ENCODE results near the gene ARL13A. TPM values are rescaled to one million over a fixed set of nuclear protein-coding genes. Genes with fewer than 3 reads are reported as not detected.

Gene ARL13A
- polyA plus RNA-seq, 1 experiment = not detected

GRCh38 chrX:100948557-100948956 lies 21.0 kb upstream of the ARL13A start:
- ChIA-PET CTCF (no interaction called here), POLR2A (no interaction called here)
- no peaks in the 10 kb centered on the region for H3K36me3 ChIP-seq (ENCODE audit: control insufficient read depth, insufficient read depth, low read length)
- H3K27me3 ChIP-seq (ENCODE audit: control insufficient read depth, insufficient read depth, low read length) = no peaks in the 10 kb centered on the region
- TF ChIP-seq CTCF (IDR thresholded peaks at IDR 0.05; ENCODE audit: insufficient read depth, low read depth, low read length) = no peak
- no peak overlapping the region for H3K4me3 ChIP-seq (ENCODE audit: low read depth, low read length)
- DNase-seq (ENCODE audit: low read depth) = no peak

- POLR2A ChIA-PET = no interaction called here
- TF ChIP-seq CTCF (IDR thresholded peaks at IDR 0.05; ENCODE audit: insufficient read depth, low read depth, low read length) = no peak
Measured at GRCh38 chrX:100962811-100963210, 6.7 kb upstream of the ARL13A start.

GRCh38 chrX:100964362-100964761 lies 5.1 kb upstream of the ARL13A start:
- Histone ChIP-seq H3K4me3 (ENCODE audit: low read depth, low read length) (no peak overlapping the region), H3K27me3 (ENCODE audit: control insufficient read depth, insufficient read depth, low read length) (no peaks in the 10 kb centered on the region), H3K36me3 (ENCODE audit: control insufficient read depth, insufficient read depth, low read length) (no peaks in the 10 kb centered on the region)
- CTCF ChIA-PET = interaction anchor here (0.8 kb wide), 1 partner anchor 42 kb away, joined by 3 read pairs; no protein-coding TSS in a partner anchor
- DNase-seq (ENCODE audit: low read depth) = no peak
- POLR2A ChIA-PET = no interaction called here
- no peak for TF ChIP-seq CTCF (IDR thresholded peaks at IDR 0.05; ENCODE audit: insufficient read depth, low read depth, low read length)

More at GRCh38 chrX:100962811-100963210, 6.7 kb upstream of the ARL13A start:
- DNase-seq (ENCODE audit: low read depth) = no peak
- Histone ChIP-seq H3K4me3 (ENCODE audit: low read depth, low read length) (no peak overlapping the region), H3K27me3 (ENCODE audit: control insufficient read depth, insufficient read depth, low read length) (no peaks in the 10 kb centered on the region), H3K36me3 (ENCODE audit: control insufficient read depth, insufficient read depth, low read length) (no peaks in the 10 kb centered on the region)
- CTCF ChIA-PET = no interaction called here

GRCh38 chrX:100969936-100970335 lies 428 bp downstream of the ARL13A start:
- Histone ChIP-seq H3K4me3 (ENCODE audit: low read depth, low read length) (no peak overlapping the region), H3K27me3 (ENCODE audit: control insufficient read depth, insufficient read depth, low read length) (no peaks in the 10 kb centered on the region), H3K36me3 (ENCODE audit: control insufficient read depth, insufficient read depth, low read length) (no peaks in the 10 kb centered on the region)
- no peak for DNase-seq (ENCODE audit: low read depth)
- ChIA-PET POLR2A (no interaction called here), CTCF (no interaction called here)
- no peak for TF ChIP-seq CTCF (IDR thresholded peaks at IDR 0.05; ENCODE audit: insufficient read depth, low read depth, low read length)

- POLR2A ChIA-PET = no interaction called here
- CTCF ChIA-PET = no interaction called here
- Histone ChIP-seq H3K36me3 (ENCODE audit: control insufficient read depth, insufficient read depth, low read length) (no peaks in the 10 kb centered on the region), H3K4me3 (ENCODE audit: low read depth, low read length) (no peak overlapping the region), H3K27me3 (ENCODE audit: control insufficient read depth, insufficient read depth, low read length) (no peaks in the 10 kb centered on the region)
- no peak for TF ChIP-seq CTCF (IDR thresholded peaks at IDR 0.05; ENCODE audit: insufficient read depth, low read depth, low read length)
- DNase-seq (ENCODE audit: low read depth) = no peak
Measured at GRCh38 chrX:100973411-100973810, 3.9 kb downstream of the ARL13A start.
